Hepatocyte (in vitro differentiated cells): ENCODE data around the gene GRK4. TPM values are rescaled to one million over a fixed set of nuclear protein-coding genes. Genes with fewer than 3 reads are reported as not detected.

Experiments used
- DNase-seq: peaks from one replicate; pipeline ENCODE4 v3.0.0-alpha.2; 2016; ENCODE audit warnings: low spot score
- H2AFZ ChIP-seq: fragments of 200-600 bp; sonication (generic); 2 replicates; pipeline ENCODE4 v1.6.0; 2016; ENCODE audit warnings: antibody characterized with exemption, mild to moderate bottlenecking
- H3K27ac ChIP-seq: fragments of 200-600 bp; sonication (generic); 2 replicates; pipeline ENCODE4 v1.5.1; 2016; ENCODE audit warnings: mild to moderate bottlenecking
- H3K27me3 ChIP-seq: fragments of 200-600 bp; sonication (generic); 2 replicates; pipeline ENCODE4 v1.6.1; 2016
- H3K36me3 ChIP-seq: fragments of 200-600 bp; sonication (generic); replicated peaks from 2 replicates; pipeline ENCODE4 v1.5.1; 2016; ENCODE audit warnings: low read depth; ENCODE audit not compliant: insufficient read depth
- H3K4me1 ChIP-seq: fragments of 200-600 bp; sonication (generic); 2 replicates; pipeline ENCODE4 v1.5.1; 2016; ENCODE audit warnings: mild to moderate bottlenecking, moderate library complexity; ENCODE audit not compliant: insufficient read depth
- H3K4me2 ChIP-seq: fragments of 200-600 bp; sonication (generic); 2 replicates; pipeline ENCODE4 v1.6.0; 2016
- H3K4me3 ChIP-seq: fragments of 200-600 bp; sonication (generic); 2 replicates; pipeline ENCODE4 v1.5.1; 2016; ENCODE audit warnings: mild to moderate bottlenecking
- H3K79me2 ChIP-seq: fragments of 200-600 bp; sonication (generic); 2 replicates; pipeline ENCODE4 v1.6.0; 2017; ENCODE audit warnings: mild to moderate bottlenecking
- H3K9me2 ChIP-seq: fragments of 200-600 bp; sonication (generic); replicated peaks from 2 replicates; pipeline ENCODE4 v1.6.0; 2017; ENCODE audit warnings: mild to moderate bottlenecking; ENCODE audit not compliant: insufficient read depth
- H3K9me3 ChIP-seq: fragments of 200-600 bp; sonication (generic); 2 replicates; pipeline ENCODE4 v1.5.1; 2016; ENCODE audit warnings: low read depth, mild to moderate bottlenecking
- H4K20me1 ChIP-seq: fragments of 200-600 bp; sonication (generic); 2 replicates; pipeline ENCODE4 v1.6.0; 2016; ENCODE audit warnings: mild to moderate bottlenecking; ENCODE audit not compliant: insufficient read depth, poor library complexity, severe bottlenecking
- CTCF ChIP-seq: fragments of 200-600 bp; sonication (generic); IDR thresholded peaks from 2 replicates; pipeline ENCODE4 v1.5.1; 2016; ENCODE audit warnings: antibody characterized with exemption, mild to moderate bottlenecking; ENCODE audit not compliant: poor library complexity
- EZH2 ChIP-seq: fragments of 200-600 bp; sonication (generic); IDR thresholded peaks from 2 replicates; pipeline ENCODE4 v1.6.1; 2016; ENCODE audit warnings: antibody characterized with exemption, mild to moderate bottlenecking, borderline replicate concordance
- EZH2phosphoT487 ChIP-seq: fragments of 200-600 bp; sonication (generic); IDR thresholded peaks from one replicate; pipeline ENCODE4 v1.6.1; 2018; ENCODE audit warnings: antibody characterized with exemption, mild to moderate bottlenecking, low read depth, moderate library complexity; ENCODE audit not compliant: unreplicated experiment, severe bottlenecking
- WGBS: methylation state at CpG from one replicate; pipeline ENCODE4 v1.1.6; 2016; ENCODE audit warnings: low lambda C conversion rate; ENCODE audit errors: missing lambda C conversion rate; 5-methylcytosine and 5-hydroxymethylcytosine counted together
- polyA plus RNA-seq: library from polyadenylated mRNA; unstranded; fragments of >200 nt; fragmentation: Nextera tagmentation; extraction: Ambion mirVana; gene quantifications from 2 replicates; pipeline ENCODE4 v1.2.1, GENCODE V29; 2016
- total RNA-seq: library from RNA; depleted of rRNA; stranded (reverse); fragments of >200 nt; gene quantifications from 2 replicates; pipeline ENCODE4 v1.2.3, GENCODE V29; 2014

Gene GRK4
- total and polyA plus RNA-seq, 2 experiments from 2014 or later: 4.9 to 6.1 TPM

DNA sequence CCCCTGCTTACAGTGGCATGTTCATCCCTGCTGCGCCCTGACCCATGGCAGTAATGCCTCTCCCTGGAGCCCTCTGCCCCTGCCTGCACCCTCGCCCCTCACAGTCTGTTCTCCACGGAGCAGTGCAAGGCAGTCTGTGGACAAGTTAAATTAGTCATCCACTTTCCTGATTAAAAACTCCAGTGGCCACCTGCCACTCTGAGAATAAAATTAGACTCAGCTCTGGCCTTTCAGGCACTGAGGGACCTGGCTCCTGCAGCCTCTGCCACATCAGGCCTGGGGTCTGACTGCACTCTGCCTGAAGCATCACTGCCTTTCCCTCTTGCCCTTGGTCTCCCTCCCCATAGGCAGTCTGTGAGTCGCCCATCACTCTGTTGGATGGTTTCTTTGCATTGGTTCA lies 53.6 kb downstream of the GRK4 start:
- TF ChIP-seq CTCF (no peak), EZH2 (no peak), EZH2phosphoT487 (no peak)
- Histone ChIP-seq H3K4me1 (peaks cover 8% of the 10 kb centered on the region), H3K27ac (no peak overlapping the region), H3K4me3 (no peak overlapping the region), H3K9me2 (no peaks in the 10 kb centered on the region), H3K36me3 (no peaks in the 10 kb centered on the region), H4K20me1 (no peaks in the 10 kb centered on the region), H3K79me2 (no peaks in the 10 kb centered on the region), H2AFZ (no peak overlapping the region), H3K4me2 (no peak overlapping the region), H3K9me3 (no peaks in the 10 kb centered on the region), H3K27me3 (no peaks in the 10 kb centered on the region)
- 94% methylated on average over 4 of the region's 4 CpGs for WGBS
- DNase-seq: no peak

GRCh38 chr4:3017504-3017903 lies 54.1 kb downstream of the GRK4 start:
- WGBS: 88% methylated on average over 4 of the region's 4 CpGs
- Histone ChIP-seq H3K27me3 (no peaks in the 10 kb centered on the region), H3K4me1 (peaks cover 8% of the 10 kb centered on the region), H3K4me3 (no peak overlapping the region), H3K79me2 (no peaks in the 10 kb centered on the region), H3K4me2 (no peak overlapping the region), H4K20me1 (no peaks in the 10 kb centered on the region), H2AFZ (no peak overlapping the region), H3K36me3 (no peaks in the 10 kb centered on the region), H3K9me2 (no peaks in the 10 kb centered on the region), H3K27ac (no peak overlapping the region), H3K9me3 (no peaks in the 10 kb centered on the region)
- no peak for TF ChIP-seq CTCF
- no peak for TF ChIP-seq EZH2
- TF ChIP-seq EZH2phosphoT487: no peak
- no peak for DNase-seq

DNA sequence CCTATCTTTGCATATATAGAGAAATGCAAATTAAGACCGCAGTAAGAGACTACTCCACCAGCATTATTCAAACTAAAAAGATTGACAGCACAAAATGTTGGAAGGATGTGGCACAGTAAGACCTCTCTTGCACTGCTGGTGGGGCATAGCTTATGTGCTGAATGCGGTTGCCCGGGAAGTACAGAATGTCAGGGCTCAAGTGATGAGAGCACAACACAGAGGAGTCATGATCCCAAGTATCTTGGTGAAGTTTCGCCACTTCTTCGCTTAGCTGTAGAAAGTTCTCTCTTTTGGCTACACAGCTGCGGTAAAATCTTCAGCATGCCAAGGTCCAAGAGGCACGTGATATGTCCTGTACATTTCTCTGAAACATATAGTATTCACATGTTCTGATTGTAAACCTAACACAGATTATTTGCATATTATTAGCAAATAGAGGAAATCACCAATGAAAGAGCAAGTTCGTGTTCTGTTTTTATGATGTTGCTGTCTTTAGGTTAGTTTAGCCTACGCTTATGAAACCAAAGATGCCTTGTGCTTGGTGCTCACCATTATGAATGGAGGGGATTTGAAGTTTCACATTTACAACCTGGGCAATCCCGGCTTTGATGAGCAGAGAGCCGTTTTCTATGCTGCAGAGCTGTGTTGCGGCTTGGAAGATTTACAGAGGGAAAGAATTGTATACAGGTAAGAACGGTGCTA lies 55.9 kb downstream of the GRK4 start:
- no peak overlapping the region for H3K27ac ChIP-seq
- 92% methylated on average over 13 of the region's 13 CpGs for WGBS
- TF ChIP-seq EZH2phosphoT487: no peak
- TF ChIP-seq EZH2: no peak
- no peak for TF ChIP-seq CTCF
- no peaks in the 10 kb centered on the region for H3K27me3 ChIP-seq
- no peaks in the 10 kb centered on the region for H3K9me3 ChIP-seq
- DNase-seq: no peak
- H3K36me3 ChIP-seq: no peaks in the 10 kb centered on the region
- no peak overlapping the region for H3K4me2 ChIP-seq
- no peaks in the 10 kb centered on the region for H3K79me2 ChIP-seq
- H3K4me1 ChIP-seq: no peaks in the 10 kb centered on the region
- no peak overlapping the region for H3K4me3 ChIP-seq
- no peaks in the 10 kb centered on the region for H3K9me2 ChIP-seq
- H4K20me1 ChIP-seq: no peaks in the 10 kb centered on the region
- H2AFZ ChIP-seq: no peak overlapping the region
